CD4-positive, alpha-beta T cell treated with Interleukin-6 at 100 ng/mL for 8 hours (primary cell): Measurements from ENCODE around the gene INTS1.
"Not testable (repeated sequence)": the region's sequence is repeated elsewhere in the genome, so short reads cannot be mapped to it uniquely, and the experiment has no call there.

Experiments used
- DNase-seq: peaks from one replicate; pipeline ENCODE4 v3.0.0-alpha.2; 2020; ENCODE audit warnings: mixed read lengths, low spot score

Gene INTS1

GRCh38 chr7:1531979-1532455 is 27.8 kb upstream of the INTS1 start:
- DNase-seq = no peak

GRCh38 chr7:1531263-1531978 is 27.2 kb upstream of the INTS1 start:
- DNase-seq = peak; percentile 42

- DNase-seq = no peak
Observed at GRCh38 chr7:1530946-1531262, 26.7 kb upstream of the INTS1 start.

- DNase-seq = no peak
Observed at GRCh38 chr7:1529383-1530116, 25.4 kb upstream of the INTS1 start.

- DNase-seq = no peak
Observed at GRCh38 chr7:1526271-1526754, 22.1 kb upstream of the INTS1 start.

GRCh38 chr7:1525409-1525808 is 21.2 kb upstream of the INTS1 start:
- no peak for DNase-seq

GRCh38 chr7:1523844-1524243 is 19.7 kb upstream of the INTS1 start:
- DNase-seq = no peak

GRCh38 chr7:1523208-1523607 is 19.0 kb upstream of the INTS1 start:
- DNase-seq = no peak

GRCh38 chr7:1521456-1521855 is 17.3 kb upstream of the INTS1 start:
- DNase-seq = no peak

GRCh38 chr7:1520539-1521234 is 16.5 kb upstream of the INTS1 start:
- no peak for DNase-seq

- not testable (repeated sequence) for DNase-seq
Observed at GRCh38 chr7:1519322-1519922, 15.2 kb upstream of the INTS1 start.

GRCh38 chr7:1516586-1517251 is 12.5 kb upstream of the INTS1 start:
- no peak for DNase-seq

- not testable (repeated sequence) for DNase-seq
Observed at GRCh38 chr7:1515509-1515967, 11.3 kb upstream of the INTS1 start.

- DNase-seq = no peak
Observed at GRCh38 chr7:1514995-1515401, 10.8 kb upstream of the INTS1 start.

GRCh38 chr7:1514407-1514806 is 10.2 kb upstream of the INTS1 start:
- no peak for DNase-seq

- no peak for DNase-seq
Observed at GRCh38 chr7:1513657-1514095, 9.5 kb upstream of the INTS1 start.

GRCh38 chr7:1512781-1513656 is 8.8 kb upstream of the INTS1 start:
- peak; percentile 65 for DNase-seq

GRCh38 chr7:1511444-1512422 is 7.5 kb upstream of the INTS1 start:
- no peak for DNase-seq

- no peak for DNase-seq
Observed at GRCh38 chr7:1510780-1511154, 6.6 kb upstream of the INTS1 start.

- no peak for DNase-seq
Observed at GRCh38 chr7:1509226-1509625, 5.0 kb upstream of the INTS1 start.
